K562 (cell line): Measurements from ENCODE around the gene MLYCD. TPM values are rescaled to one million over a fixed set of nuclear protein-coding genes. Genes with fewer than 3 reads are reported as not detected.

Experiments used
- ATAC-seq: fragments of 200-7000 bp; cut with Tn5 transposase; 3 replicates; pipeline ENCODE4 v1.9.1; 2020; ENCODE audit warnings: moderate library complexity
- BruUV-seq: library from RNA; stranded (reverse); fragments of 400-500 nt; replicated peaks from 2 replicates; lab custom pipeline; 2021; lab: Mats Ljungman, UMichigan
- CTCF ChIA-PET: fragments of 300-600 bp; formaldehyde crosslinking; extraction: SDS; loops from one replicate; lab custom pipeline; 2021; ENCODE audit warnings: low intra/inter-chr PET ratio; lab: Yijun Ruan, JAX
- POLR2A ChIA-PET: fragments of 300-600, 350-650 bp; sonication (Branson Sonifier 250); formaldehyde crosslinking; extraction: SDS; loops from one replicate; lab custom pipeline; 2021; ENCODE audit warnings: antibody characterized with exemption, inconsistent platforms; lab: Yijun Ruan, JAX
- DNase-seq, 4 experiments: peaks; one replicate each; pipeline versions ENCODE4 v3.0.0 to v3.0.0-alpha.2; 2011 to 2018; ENCODE audit warnings: low spot score in 3 of 4, mixed read lengths in 3 of 4; ENCODE audit errors: extremely low read depth in 1 of 4
- FAIRE-seq: peaks from 2 replicates; lab custom pipeline; 2011; peaks lifted over from hg19 to GRCh38; lab: Jason Lieb, UNC
- H2AFZ ChIP-seq: 2 replicates; pipeline ENCODE4 v1.6.0; 2011; ENCODE audit warnings: low read depth, low read length, control low read depth, inconsistent platforms
- H3K27ac ChIP-seq: fragments of 200-600 bp; 3 replicates; pipeline ENCODE4 v1.8.0; 2011; ENCODE audit warnings: low read depth, mild to moderate bottlenecking, control low read depth, inconsistent platforms, low read length, moderate library complexity, mixed read lengths; ENCODE audit errors: extremely low read depth
- H3K27me3 ChIP-seq, 2 experiments: fragments of 300-600 bp in 1 of 2; 2 replicates in 1 of 2; 3 replicates in 1 of 2; pipeline versions ENCODE4 v1.6.0 to v1.8.0; 2011; ENCODE audit warnings: inconsistent platforms in 2 of 2, low read length in 2 of 2, mild to moderate bottlenecking in 1 of 2, mixed read lengths in 1 of 2, moderate library complexity in 1 of 2; ENCODE audit not compliant: control insufficient read depth in 2 of 2, insufficient read depth in 2 of 2
- H3K36me3 ChIP-seq: fragments of 300-600 bp; 3 replicates; pipeline ENCODE4 v1.8.0; 2011; ENCODE audit warnings: mild to moderate bottlenecking, low read length, inconsistent platforms; ENCODE audit not compliant: control insufficient read depth, insufficient read depth
- H3K4me1 ChIP-seq, 2 experiments: fragments of 200-600 bp in 1 of 2; replicated peaks in 1 of 2; 2 replicates in 1 of 2; 3 replicates in 1 of 2; pipeline versions ENCODE4 v1.5.1 to v1.8.0; 2011; ENCODE audit warnings: inconsistent platforms in 2 of 2, low read length in 2 of 2, mild to moderate bottlenecking in 1 of 2, mixed read lengths in 1 of 2, moderate library complexity in 1 of 2; ENCODE audit not compliant: control insufficient read depth in 2 of 2, insufficient read depth in 2 of 2
- H3K4me2 ChIP-seq: 2 replicates; pipeline ENCODE4 v1.6.1; 2011; ENCODE audit warnings: low read length, control low read depth, inconsistent platforms, mixed read lengths; ENCODE audit not compliant: insufficient read depth
- H3K4me3 ChIP-seq: fragments of 200-600 bp; sonication (generic), shearing (Covaris generic); 2 replicates; pipeline ENCODE4 v1.5.1; 2016; ENCODE audit warnings: control low read depth, inconsistent platforms
- H3K79me2 ChIP-seq: fragments of 200-600 bp; 3 replicates; pipeline ENCODE4 v1.8.0; 2011; ENCODE audit warnings: low read length, inconsistent platforms; ENCODE audit not compliant: control insufficient read depth, insufficient read depth
- H3K9ac ChIP-seq, 2 experiments: 2 replicates each; pipeline versions ENCODE4 v1.6.0 to v1.6.1; 2011; ENCODE audit warnings: low read depth in 2 of 2, low read length in 2 of 2, control low read depth in 1 of 2, inconsistent platforms in 1 of 2, mild to moderate bottlenecking in 1 of 2, mixed read lengths in 1 of 2; ENCODE audit not compliant: insufficient read depth in 1 of 2
- H3K9me1 ChIP-seq: one replicate; pipeline ENCODE4 v1.6.0; 2011; ENCODE audit warnings: inconsistent platforms, mild to moderate bottlenecking, low read length, moderate library complexity; ENCODE audit not compliant: control insufficient read depth, insufficient read depth
- H3K9me3 ChIP-seq: replicated peaks from 2 replicates; pipeline ENCODE4 v1.5.1; 2011; ENCODE audit warnings: low read depth, low read length, inconsistent platforms; ENCODE audit not compliant: control insufficient read depth, insufficient read depth
- H4K20me1 ChIP-seq: replicated peaks from 2 replicates; pipeline ENCODE4 v1.6.1; 2011; ENCODE audit warnings: low read length, inconsistent platforms, mixed read lengths; ENCODE audit not compliant: control insufficient read depth, insufficient read depth
- RAD51 ChIP-seq: fragments of 450-650 bp; IDR thresholded peaks from 2 replicates; pipeline ENCODE4 v1.7.1; 2016; ENCODE audit warnings: low read depth, mild to moderate bottlenecking, borderline replicate concordance
- RBM14 ChIP-seq: fragments of 200-400 bp; formaldehyde crosslinking; IDR thresholded peaks from 2 replicates; pipeline ENCODE4 v1.6.1; 2018; ENCODE audit warnings: low read depth, mild to moderate bottlenecking, low read length, moderate library complexity, borderline replicate concordance; ENCODE audit not compliant: insufficient read depth
- RFX5 ChIP-seq: IDR thresholded peaks from 2 replicates; pipeline ENCODE4 v1.6.1; 2011; ENCODE audit warnings: low read depth, mild to moderate bottlenecking, improper control_type of control experiment, low read length
- SETDB1 ChIP-seq: IDR thresholded peaks from one replicate; pipeline ENCODE4 v1.6.1; 2012; ENCODE audit warnings: low read length, control low read depth, inconsistent platforms
- TAF9B ChIP-seq: fragments of 450-650 bp; IDR thresholded peaks from 2 replicates; pipeline ENCODE4 v1.6.1; 2018; ENCODE audit warnings: mild to moderate bottlenecking; ENCODE audit not compliant: partially characterized antibody
- TRIM28 ChIP-seq: fragments of 450-650 bp; IDR thresholded peaks from 2 replicates; pipeline ENCODE4 v1.6.1; 2017
- U2AF2 ChIP-seq: fragments of 200-400 bp; formaldehyde crosslinking; optimal IDR thresholded peaks from 2 replicates; pipeline ENCODE3; 2017; ENCODE audit warnings: low read depth, mild to moderate bottlenecking, low read length
- ZNF764 ChIP-seq: fragments of 250-450 bp; sonication (Bioruptor Pico); IDR thresholded peaks from 2 replicates; pipeline ENCODE4 v1.4.0; 2020; ENCODE audit warnings: low read depth, mild to moderate bottlenecking, moderate library complexity
- WGBS: fragments of 100-300 bp; shearing (Covaris generic); methylation state at CpG from one replicate; pipeline ENCODE4 v1.1.6; 2016; ENCODE audit warnings: low coverage, mixed read lengths; ENCODE audit not compliant: insufficient coverage; ENCODE audit errors: missing lambda C conversion rate; 5-methylcytosine and 5-hydroxymethylcytosine counted together
- in situ Hi-C: fragments of 300-500 bp; cut with MboI; formaldehyde crosslinking; loops from 4 replicates; pipeline ENCODE4 v1.15.0; 2018; ENCODE audit warnings: inconsistent platforms, mixed read lengths
- intact Hi-C: fragments of 100-400 bp; cut with micrococcal nuclease; formaldehyde crosslinking; loops from 2 replicates; pipeline ENCODE4 v1.14.2; 2022
- polyA plus RNA-seq, 8 experiments: library from polyadenylated mRNA; depleted of rRNA in 4 of 8; stranded (reverse) in 5 of 8; unstranded in 3 of 8; fragments of >200 nt; fragmentation: Nextera tagmentation in 2 of 8; fragmentation: Illumina TruSeq in 1 of 8; extraction: Ambion mirVana in 2 of 8; extraction: Trizol in 1 of 8; gene quantifications; 2 replicates each; pipeline versions ENCODE4 v1.2.1 to v1.2.3, GENCODE V29; 2011 to 2014; ENCODE audit warnings: inconsistent platforms in 1 of 8, missing spikeins in 1 of 8
- total RNA-seq, 7 experiments: library from RNA; depleted of rRNA in 6 of 7; stranded (reverse); fragments of >200 nt in 6 of 7; fragmentation: Illumina TruSeq in 2 of 7; extraction: Trizol in 2 of 7; gene quantifications; 2 replicates each; pipeline versions ENCODE4 v1.2.1 to v1.2.3, GENCODE V29; 2011 to 2021; ENCODE audit warnings: low replicate concordance in 1 of 7

The MLYCD gene
- total and polyA plus RNA-seq, 9 of the 15 experiments (the other 6 are each of a cell fraction or from before 2014, with no cell fraction given) = 0.15 to 2.0 (median 1.0) TPM

GRCh38 chr16:83960521-83961249 lies 61.8 kb downstream of the MLYCD start:
- POLR2A ChIA-PET = interaction anchor here (0.6 kb wide), 2 partner anchors 7 to 314 kb away, joined by 3 to 4 read pairs; no protein-coding TSS in a partner anchor
- 82% methylated on average over 27 of the region's 29 CpGs for WGBS
- in situ Hi-C loops = no loop called here

DNA sequence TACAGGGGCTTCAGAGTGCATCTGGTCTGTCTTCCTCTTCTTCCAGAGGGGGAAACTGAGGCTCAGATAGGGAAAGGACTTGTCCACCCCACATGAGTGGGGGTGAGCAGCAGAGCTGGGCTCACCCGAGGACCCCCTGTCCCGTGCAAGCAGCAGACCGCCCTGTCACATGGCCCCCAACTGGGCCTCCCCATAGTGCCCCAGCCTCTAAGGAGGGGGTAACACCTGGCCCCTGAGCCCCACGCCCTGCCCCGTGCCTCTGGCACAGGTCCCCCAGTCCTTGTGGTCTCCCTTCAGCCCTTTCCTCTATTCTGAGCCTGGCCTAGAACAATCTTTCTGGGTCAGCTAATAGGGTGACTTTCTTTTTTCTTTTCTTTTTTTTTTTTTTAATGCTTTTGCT lies 62.7 kb downstream of the MLYCD start:
- H3K4me2 ChIP-seq = no peak overlapping the region
- in situ Hi-C loops (no loop called here), intact Hi-C loops (no loop called here)
- no peak overlapping the region for H2AFZ ChIP-seq
- BruUV-seq = no TSS peak
- no peak overlapping the region for H3K4me3 ChIP-seq
- TF ChIP-seq ZNF764 (no peak), RBM14 (no peak), RAD51 (no peak), RFX5 (no peak), SETDB1 (no peak)
- 54% methylated on average over 4 of the region's 5 CpGs for WGBS
- H3K36me3 ChIP-seq = peaks cover 5% of the 10 kb centered on the region; the same call in 1 of the 3 replicates
- ChIA-PET CTCF (interaction anchor here (0.6 to 1.1 kb wide), 3 partner anchors 80 to 104 kb away, joined by 3 to 4 read pairs (median 3); no protein-coding TSS in a partner anchor), POLR2A (interaction anchor here (0.6 kb wide), 2 partner anchors 8 to 79 kb away, joined by 3 read pairs; no protein-coding TSS in a partner anchor)
- no peak for DNase-seq
- no peaks in the 10 kb centered on the region for H3K9me1 ChIP-seq
- no peak for FAIRE-seq
- no peaks in the 10 kb centered on the region for H3K9me3 ChIP-seq
- ATAC-seq = no peak
- H3K79me2 ChIP-seq = no peaks in the 10 kb centered on the region
- no peak overlapping the region for H3K27ac ChIP-seq
- no peak overlapping the region for H3K9ac ChIP-seq
- peaks cover 5% of the 10 kb centered on the region; the same call in 1 of the 2 replicates for H4K20me1 ChIP-seq
- H3K27me3 ChIP-seq = no peaks in the 10 kb centered on the region
- H3K4me1 ChIP-seq = peaks cover 0 to 36% of the 10 kb centered on the region in 2 experiments; a peak in 2 of 5 replicates

More at GRCh38 chr16:83960521-83961249, 61.8 kb downstream of the MLYCD start:
- peaks cover 11% of the 10 kb centered on the region for H4K20me1 ChIP-seq
- TF ChIP-seq U2AF2 (no peak), TAF9B (no peak), TRIM28 (no peak)
- TF ChIP-seq, all 486 proteins: peak for 0
- Histone ChIP-seq H3K9me1 (no peaks in the 10 kb centered on the region), H3K9me3 (no peaks in the 10 kb centered on the region), H2AFZ (no peak overlapping the region), H3K4me2 (no peak overlapping the region), H3K27ac (no peak overlapping the region), H3K79me2 (no peaks in the 10 kb centered on the region), H3K36me3 (peaks cover 5% of the 10 kb centered on the region; the same call in 1 of the 3 replicates), H3K27me3 (no peaks in the 10 kb centered on the region), H3K4me3 (no peak overlapping the region), H3K4me1 (peaks cover 0 to 32% of the 10 kb centered on the region in 2 experiments; a peak in 2 of 5 replicates), H3K9ac (no peak overlapping the region)
- ATAC-seq (no peak), FAIRE-seq (no peak), DNase-seq (no peak)
- CTCF ChIA-PET = interaction anchor here (1.1 kb wide), 1 partner anchor 102 kb away, joined by 4 read pairs; no protein-coding TSS in a partner anchor
- BruUV-seq = no TSS peak
- intact Hi-C loops = no loop called here
